Ishikawa (cell line): Measurements from ENCODE around the gene DHRS1.

ENCODE experiments used
- CREB1 ChIP-seq: IDR thresholded peaks from 2 replicates; pipeline ENCODE4 v1.6.1; 2012; ENCODE audit warnings: low read depth
- EGR1 ChIP-seq: IDR thresholded peaks from 2 replicates; pipeline ENCODE4 v1.6.1; 2012
- FOXM1 ChIP-seq: IDR thresholded peaks from 2 replicates; pipeline ENCODE4 v1.6.1; 2012; ENCODE audit warnings: low read depth, borderline replicate concordance
- RAD21 ChIP-seq: IDR thresholded peaks from 2 replicates; pipeline ENCODE4 v1.6.1; 2012; ENCODE audit warnings: low read depth
- TAF1 ChIP-seq: IDR thresholded peaks from 2 replicates; pipeline ENCODE4 v1.6.1; 2012; ENCODE audit warnings: low read depth, mild to moderate bottlenecking
- TCF12 ChIP-seq: IDR thresholded peaks from 2 replicates; pipeline ENCODE4 v1.6.1; 2012; ENCODE audit warnings: low read depth
- TF ChIP-seq, protein P1 (sequence below): IDR thresholded peaks from 2 replicates; pipeline ENCODE4 v1.6.1; 2012
- TF ChIP-seq, protein P2 (sequence below): IDR thresholded peaks from 2 replicates; pipeline ENCODE4 v1.6.1; 2012
- TF ChIP-seq, protein P3 (sequence below): IDR thresholded peaks from 2 replicates; pipeline ENCODE4 v1.6.1; 2012; ENCODE audit warnings: low read depth, mild to moderate bottlenecking

GRCh38 chr14:24291446-24292117, 8.0 kb downstream of the DHRS1 start:
- TF ChIP-seq FOXM1 (no peak), EGR1 (no peak), TAF1 (no peak), CREB1 (no peak), RAD21 (no peak), TCF12 (no peak)
- TF ChIP-seq, protein P1, sequence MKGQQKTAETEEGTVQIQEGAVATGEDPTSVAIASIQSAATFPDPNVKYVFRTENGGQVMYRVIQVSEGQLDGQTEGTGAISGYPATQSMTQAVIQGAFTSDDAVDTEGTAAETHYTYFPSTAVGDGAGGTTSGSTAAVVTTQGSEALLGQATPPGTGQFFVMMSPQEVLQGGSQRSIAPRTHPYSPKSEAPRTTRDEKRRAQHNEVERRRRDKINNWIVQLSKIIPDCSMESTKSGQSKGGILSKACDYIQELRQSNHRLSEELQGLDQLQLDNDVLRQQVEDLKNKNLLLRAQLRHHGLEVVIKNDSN = no peak
- TF ChIP-seq, protein P2, sequence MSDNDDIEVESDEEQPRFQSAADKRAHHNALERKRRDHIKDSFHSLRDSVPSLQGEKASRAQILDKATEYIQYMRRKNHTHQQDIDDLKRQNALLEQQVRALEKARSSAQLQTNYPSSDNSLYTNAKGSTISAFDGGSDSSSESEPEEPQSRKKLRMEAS = no peak
- TF ChIP-seq, protein P3, sequence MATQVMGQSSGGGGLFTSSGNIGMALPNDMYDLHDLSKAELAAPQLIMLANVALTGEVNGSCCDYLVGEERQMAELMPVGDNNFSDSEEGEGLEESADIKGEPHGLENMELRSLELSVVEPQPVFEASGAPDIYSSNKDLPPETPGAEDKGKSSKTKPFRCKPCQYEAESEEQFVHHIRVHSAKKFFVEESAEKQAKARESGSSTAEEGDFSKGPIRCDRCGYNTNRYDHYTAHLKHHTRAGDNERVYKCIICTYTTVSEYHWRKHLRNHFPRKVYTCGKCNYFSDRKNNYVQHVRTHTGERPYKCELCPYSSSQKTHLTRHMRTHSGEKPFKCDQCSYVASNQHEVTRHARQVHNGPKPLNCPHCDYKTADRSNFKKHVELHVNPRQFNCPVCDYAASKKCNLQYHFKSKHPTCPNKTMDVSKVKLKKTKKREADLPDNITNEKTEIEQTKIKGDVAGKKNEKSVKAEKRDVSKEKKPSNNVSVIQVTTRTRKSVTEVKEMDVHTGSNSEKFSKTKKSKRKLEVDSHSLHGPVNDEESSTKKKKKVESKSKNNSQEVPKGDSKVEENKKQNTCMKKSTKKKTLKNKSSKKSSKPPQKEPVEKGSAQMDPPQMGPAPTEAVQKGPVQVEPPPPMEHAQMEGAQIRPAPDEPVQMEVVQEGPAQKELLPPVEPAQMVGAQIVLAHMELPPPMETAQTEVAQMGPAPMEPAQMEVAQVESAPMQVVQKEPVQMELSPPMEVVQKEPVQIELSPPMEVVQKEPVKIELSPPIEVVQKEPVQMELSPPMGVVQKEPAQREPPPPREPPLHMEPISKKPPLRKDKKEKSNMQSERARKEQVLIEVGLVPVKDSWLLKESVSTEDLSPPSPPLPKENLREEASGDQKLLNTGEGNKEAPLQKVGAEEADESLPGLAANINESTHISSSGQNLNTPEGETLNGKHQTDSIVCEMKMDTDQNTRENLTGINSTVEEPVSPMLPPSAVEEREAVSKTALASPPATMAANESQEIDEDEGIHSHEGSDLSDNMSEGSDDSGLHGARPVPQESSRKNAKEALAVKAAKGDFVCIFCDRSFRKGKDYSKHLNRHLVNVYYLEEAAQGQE = no peak
